PC-3 (cell line): ENCODE data around the gene BRINP1. TPM values are rescaled to one million over a fixed set of nuclear protein-coding genes. Genes with fewer than 3 reads are reported as not detected.

Experiments
- ATAC-seq: fragments of 200-7000 bp; cut with Tn5 transposase; 2 replicates; pipeline ENCODE4 v1.9.1; 2020; ENCODE audit warnings: mild to moderate bottlenecking, moderate library complexity
- BruUV-seq: library from RNA; stranded (reverse); fragments of 400-500 nt; replicated peaks from 2 replicates; lab custom pipeline; 2021; lab: Mats Ljungman, UMichigan
- CTCF ChIA-PET: fragments of 300-600 bp; sonication (Branson Sonifier 250); formaldehyde crosslinking; loops from one replicate; lab custom pipeline; 2022; ENCODE audit warnings: antibody characterized with exemption; lab: Charles Lee
- POLR2A ChIA-PET: fragments of 300-600 bp; sonication (Branson Sonifier 250); formaldehyde crosslinking; loops from one replicate; lab custom pipeline; 2022; ENCODE audit warnings: antibody characterized with exemption; ENCODE audit not compliant: unreplicated experiment; lab: Charles Lee
- DNase-seq: peaks from one replicate; pipeline ENCODE4 v3.0.0-alpha.2; 2015
- H2AFZ ChIP-seq: fragments of 300-600 bp; sonication (generic); 2 replicates; pipeline ENCODE4 v1.6.0; 2016; ENCODE audit warnings: antibody characterized with exemption, low read length
- H3F3A ChIP-seq: fragments of 300-600 bp; sonication (generic); one replicate; pipeline ENCODE4 v1.6.0; 2017; ENCODE audit warnings: antibody characterized with exemption, low read length, control low read depth, mild to moderate bottlenecking; ENCODE audit not compliant: unreplicated experiment
- H3K27ac ChIP-seq: fragments of 300-600 bp; sonication (generic); 2 replicates; pipeline ENCODE4 v1.5.1; 2016; ENCODE audit warnings: mild to moderate bottlenecking, low read length
- H3K27me3 ChIP-seq: fragments of 300-600 bp; sonication (generic); 2 replicates; pipeline ENCODE4 v1.6.1; 2016; ENCODE audit warnings: low read length, mixed read lengths
- H3K36me3 ChIP-seq: fragments of 300-600 bp; sonication (generic); 2 replicates; pipeline ENCODE4 v1.6.1; 2016; ENCODE audit warnings: low read depth, mixed run types, low read length, mixed read lengths
- H3K4me1 ChIP-seq: fragments of 300-600 bp; sonication (generic); 2 replicates; pipeline ENCODE4 v1.5.1; 2016; ENCODE audit warnings: low read length; ENCODE audit not compliant: insufficient read depth
- H3K4me2 ChIP-seq: fragments of 300-600 bp; sonication (generic); 2 replicates; pipeline ENCODE4 v1.6.0; 2016; ENCODE audit warnings: low read length
- H3K4me3 ChIP-seq: fragments of 300-600 bp; sonication (generic); 2 replicates; pipeline ENCODE4 v1.5.1; 2016; ENCODE audit warnings: mild to moderate bottlenecking, low read length, mixed read lengths
- H3K79me2 ChIP-seq: fragments of 300-600 bp; sonication (generic); 2 replicates; pipeline ENCODE4 v1.6.1; 2017; ENCODE audit warnings: low read length, mixed read lengths
- H3K9ac ChIP-seq: fragments of 300-600 bp; sonication (generic); 2 replicates; pipeline ENCODE4 v1.6.0; 2016; ENCODE audit warnings: mild to moderate bottlenecking, low read length
- H3K9me2 ChIP-seq: fragments of 300-600 bp; sonication (generic); replicated peaks from 2 replicates; pipeline ENCODE4 v1.6.1; 2016; ENCODE audit warnings: mixed run types, low read length, mixed read lengths
- H3K9me3 ChIP-seq: fragments of 300-600 bp; sonication (generic); 2 replicates; pipeline ENCODE4 v1.6.1; 2016; ENCODE audit warnings: low read length, mixed read lengths
- H4K20me1 ChIP-seq: fragments of 300-600 bp; sonication (generic); 2 replicates; pipeline ENCODE4 v1.6.1; 2016; ENCODE audit warnings: low read length, mixed read lengths
- CTCF ChIP-seq: fragments of 300-600 bp; sonication (generic); conservative IDR thresholded peaks from 2 replicates; pipeline ENCODE4 v1.5.1; 2017; ENCODE audit warnings: antibody characterized with exemption, low read depth, mild to moderate bottlenecking, low read length
- EZH2 ChIP-seq: fragments of 300-600 bp; sonication (generic); IDR thresholded peaks from one replicate; pipeline ENCODE4 v1.6.1; 2017; ENCODE audit warnings: antibody characterized with exemption, mild to moderate bottlenecking, low read length; ENCODE audit not compliant: unreplicated experiment
- EZH2phosphoT487 ChIP-seq: fragments of 300-600 bp; sonication (generic); IDR thresholded peaks from 2 replicates; pipeline ENCODE4 v1.6.1; 2018; ENCODE audit warnings: mild to moderate bottlenecking, antibody characterized with exemption, low read length, borderline replicate concordance
- intact Hi-C: fragments of 100-400 bp; cut with micrococcal nuclease; formaldehyde crosslinking; loops from 2 replicates; pipeline ENCODE4 v1.9.0; 2023
- total RNA-seq: library from RNA; depleted of rRNA; stranded (reverse); fragments of >200 nt; gene quantifications from 2 replicates; pipeline ENCODE4 v1.2.3, GENCODE V29; 2014

The BRINP1 gene
- total RNA-seq, 1 experiment from 2014 or later = not detected

- no TSS peak for BruUV-seq
- Histone ChIP-seq H3K4me3 (no peak overlapping the region), H3K27ac (no peak overlapping the region), H3K4me1 (no peaks in the 10 kb centered on the region), H4K20me1 (no peaks in the 10 kb centered on the region), H3K9ac (no peak overlapping the region), H3F3A (no peaks in the 10 kb centered on the region), H3K4me2 (no peak overlapping the region), H3K9me3 (no peaks in the 10 kb centered on the region), H3K9me2 (no peaks in the 10 kb centered on the region), H2AFZ (no peak overlapping the region), H3K27me3 (no peaks in the 10 kb centered on the region), H3K79me2 (no peaks in the 10 kb centered on the region), H3K36me3 (no peaks in the 10 kb centered on the region)
- TF ChIP-seq EZH2 = no peak
- no peak for TF ChIP-seq CTCF
- TF ChIP-seq EZH2phosphoT487 = no peak
- DNase-seq (no peak), ATAC-seq (no peak)
- ChIA-PET POLR2A (no interaction called here), CTCF (interaction anchor here (0.6 kb wide), 1 partner anchor 1675 kb away, joined by 3 read pairs; no protein-coding TSS in a partner anchor)
- intact Hi-C loops = no loop called here
Observed at GRCh38 chr9:119318371-119318770, 50.9 kb downstream of the BRINP1 start.

- no peak overlapping the region for H3K9ac ChIP-seq
- no peak overlapping the region for H3K27ac ChIP-seq
- POLR2A ChIA-PET = no interaction called here
- no peaks in the 10 kb centered on the region for H3K4me1 ChIP-seq
- no peaks in the 10 kb centered on the region for H3K36me3 ChIP-seq
- DNase-seq = no peak
- CTCF ChIA-PET = no interaction called here
- H3K9me2 ChIP-seq = no peaks in the 10 kb centered on the region
- ATAC-seq = no peak
- H3K9me3 ChIP-seq = 0 out of 2 replicates have a peak, but pooled peaks cover 8% of the 10 kb centered on the region
- no peak overlapping the region for H3K4me2 ChIP-seq
- TF ChIP-seq EZH2phosphoT487 (no peak), CTCF (no peak), EZH2 (no peak)
- H3F3A ChIP-seq = no peaks in the 10 kb centered on the region
- H3K27me3 ChIP-seq = no peaks in the 10 kb centered on the region
- no peak overlapping the region for H2AFZ ChIP-seq
- BruUV-seq = no TSS peak
- no peaks in the 10 kb centered on the region for H4K20me1 ChIP-seq
- no peaks in the 10 kb centered on the region for H3K79me2 ChIP-seq
- intact Hi-C loops = no loop called here
- H3K4me3 ChIP-seq = no peak overlapping the region
Observed at GRCh38 chr9:119313846-119314245, 55.4 kb downstream of the BRINP1 start.

- ChIA-PET CTCF (no interaction called here), POLR2A (no interaction called here)
- Histone ChIP-seq H3K4me2 (no peak overlapping the region), H2AFZ (no peak overlapping the region), H3K27ac (no peak overlapping the region), H3K4me1 (no peaks in the 10 kb centered on the region), H3K9me3 (0 out of 2 replicates have a peak, but pooled peaks cover 8% of the 10 kb centered on the region), H3K9ac (no peak overlapping the region), H3K9me2 (no peaks in the 10 kb centered on the region), H3K27me3 (no peaks in the 10 kb centered on the region), H3K79me2 (no peaks in the 10 kb centered on the region), H3K36me3 (no peaks in the 10 kb centered on the region), H3K4me3 (no peak overlapping the region), H4K20me1 (no peaks in the 10 kb centered on the region), H3F3A (no peaks in the 10 kb centered on the region)
- TF ChIP-seq EZH2 (no peak), EZH2phosphoT487 (no peak)
- no peak for DNase-seq
- no TSS peak for BruUV-seq
- intact Hi-C loops = no loop called here
- ATAC-seq = no peak
Observed at GRCh38 chr9:119310741-119311140, 58.5 kb downstream of the BRINP1 start.
